CD4-positive, alpha-beta T cell treated with Interleukin-17A for 1 hour (primary cell): Measurements from ENCODE around the gene PRKD1.

ENCODE experiments used
- DNase-seq: peaks from one replicate; pipeline ENCODE4 v3.0.0-alpha.2; 2020

PRKD1 gene

GRCh38 chr14:29927376-29928116 is at the start of gene PRKD1:
Gene PRKD1 (minus strand): TSS chr14:29927847.
- no peak for DNase-seq

GRCh38 chr14:29971101-29971500 is 43.5 kb upstream of the PRKD1 start:
- DNase-seq: no peak

- DNase-seq: no peak
These were observed 27.4 kb upstream of the PRKD1 start for GRCh38 chr14:29955087-29955486.

GRCh38 chr14:29953501-29953900 is 25.9 kb upstream of the PRKD1 start:
- no peak for DNase-seq

GRCh38 chr14:29944091-29944490 is 16.4 kb upstream of the PRKD1 start:
- no peak for DNase-seq

GRCh38 chr14:29941401-29941800 is 13.8 kb upstream of the PRKD1 start:
- DNase-seq: no peak

- DNase-seq: no peak
These were observed 12.8 kb upstream of the PRKD1 start for GRCh38 chr14:29940482-29940881.

- DNase-seq: no peak
These were observed 9.5 kb upstream of the PRKD1 start for GRCh38 chr14:29937116-29937515.

- no peak for DNase-seq
These were observed 2.6 kb upstream of the PRKD1 start for GRCh38 chr14:29930283-29930682.

- DNase-seq: no peak
These were observed 532 bp upstream of the PRKD1 start for GRCh38 chr14:29928117-29928640.

GRCh38 chr14:29926701-29927375 is 809 bp downstream of the PRKD1 start:
- DNase-seq: no peak

- no peak for DNase-seq
These were observed 1.4 kb downstream of the PRKD1 start for GRCh38 chr14:29926228-29926627.

- DNase-seq: no peak
These were observed 1.9 kb downstream of the PRKD1 start for GRCh38 chr14:29925736-29926135.

- DNase-seq: no peak
These were observed 2.4 kb downstream of the PRKD1 start for GRCh38 chr14:29925101-29925722.

GRCh38 chr14:29919845-29920244 is 7.8 kb downstream of the PRKD1 start:
- no peak for DNase-seq

- no peak for DNase-seq
These were observed 8.7 kb downstream of the PRKD1 start for GRCh38 chr14:29918981-29919380.

- DNase-seq: no peak
These were observed 14.1 kb downstream of the PRKD1 start for GRCh38 chr14:29913566-29913965.

GRCh38 chr14:29911810-29912209 is 15.8 kb downstream of the PRKD1 start:
- no peak for DNase-seq

- DNase-seq: no peak
These were observed 18.7 kb downstream of the PRKD1 start for GRCh38 chr14:29908652-29909577.

GRCh38 chr14:29906256-29906870 is 21.3 kb downstream of the PRKD1 start:
- DNase-seq: no peak

GRCh38 chr14:29905543-29905942 is 22.1 kb downstream of the PRKD1 start:
- DNase-seq: no peak
